GM12878 (cell line): ENCODE data around the gene GPC6.

Experiments
- ASH2L ChIP-seq: fragments of 300-600, 200-600 bp; sonication (generic); IDR thresholded peaks from 2 replicates; pipeline ENCODE4 v1.6.1; 2017; ENCODE audit warnings: low read depth, mild to moderate bottlenecking, borderline replicate concordance
- CTCF ChIP-seq, 3 experiments: IDR thresholded peaks in 2 of 3; conservative IDR thresholded peaks in 1 of 3; 2 replicates each; pipeline ENCODE4 v1.5.1; 2011; ENCODE audit warnings: low read depth in 3 of 3, low read length in 3 of 3, mild to moderate bottlenecking in 3 of 3, control low read depth in 2 of 3, moderate library complexity in 2 of 3, inconsistent platforms in 1 of 3, mixed read lengths in 1 of 3; ENCODE audit not compliant: control insufficient read depth in 2 of 3, insufficient read depth in 1 of 3; ENCODE audit errors: extremely low read depth in 1 of 3
- EZH2 ChIP-seq: IDR thresholded peaks from 2 replicates; pipeline ENCODE4 v1.6.1; 2012; ENCODE audit warnings: low read depth, mild to moderate bottlenecking, control low read depth, inconsistent platforms, low read length, borderline replicate concordance; ENCODE audit not compliant: control insufficient read depth
- MTA2 ChIP-seq: fragments of 450-650 bp; IDR thresholded peaks from 2 replicates; pipeline ENCODE4 v1.6.1; 2016; ENCODE audit warnings: low read depth, mild to moderate bottlenecking, moderate library complexity
- ZNF687 ChIP-seq: fragments of 450-650 bp; IDR thresholded peaks from 2 replicates; pipeline ENCODE4 v1.6.1; 2017; ENCODE audit warnings: mild to moderate bottlenecking, moderate library complexity

DNA sequence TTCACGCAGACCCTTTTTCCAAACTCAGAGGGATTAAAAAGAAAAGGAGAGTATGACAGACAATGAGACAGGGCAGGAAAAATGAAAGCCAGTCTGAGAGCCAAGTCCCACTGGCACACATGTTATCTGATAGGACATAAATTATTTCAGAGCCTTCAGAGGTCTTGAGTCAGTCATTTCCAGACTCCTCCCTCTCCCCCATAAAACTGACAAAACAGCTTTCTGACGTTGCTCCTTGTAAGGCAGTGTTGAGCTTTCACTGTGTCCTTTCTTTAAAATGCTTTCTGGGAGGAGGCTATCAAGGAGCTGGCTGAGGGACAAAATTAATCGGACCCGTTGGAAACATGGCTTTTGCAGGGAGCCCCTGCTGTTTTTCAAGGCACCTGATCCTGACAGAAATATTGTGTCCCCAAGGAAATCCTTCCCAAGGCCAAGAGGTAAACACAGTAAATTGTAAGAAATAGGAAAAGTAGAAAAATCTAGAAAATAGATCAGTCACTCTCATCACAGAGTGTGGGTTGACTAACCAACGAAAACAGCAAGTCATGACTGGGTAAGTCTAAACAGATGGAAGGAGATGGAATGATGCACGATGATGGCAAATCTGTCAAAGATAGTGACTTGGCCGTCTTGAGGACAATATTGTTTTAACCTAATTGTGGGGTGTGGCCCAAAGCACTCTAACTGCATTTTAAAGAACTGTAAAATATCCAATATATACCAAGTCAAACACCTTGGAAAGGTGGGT, 1163.2 kb downstream of the GPC6 start:
- no peak for TF ChIP-seq MTA2
- no peak for TF ChIP-seq CTCF (IDR thresholded peaks at IDR 0.05 in 2 of 3, conservative IDR thresholded peaks at IDR 0.05 in 1 of 3; ENCODE audit: control insufficient read depth in 2 of 3, extremely low read depth in 1 of 3, insufficient read depth in 1 of 3, low read depth in 3 of 3, low read length in 3 of 3)
- no peak for TF ChIP-seq ASH2L
- TF ChIP-seq EZH2: no peak
- TF ChIP-seq ZNF687: no peak
